Tibial nerve (tissue), 4 donors: ENCODE data around the gene ETV6.

Source experiments
- CTCF ChIP-seq, 5 experiments: fragments of 200-600 bp in 3 of 5; fragments of 450-650 bp in 2 of 5; sonication (generic) in 3 of 5; IDR thresholded peaks; one replicate each; pipeline ENCODE4 v1.5.1; 2016 to 2019; ENCODE audit warnings: antibody characterized with exemption in 5 of 5, mild to moderate bottlenecking in 3 of 5, moderate library complexity in 2 of 5
- EP300 ChIP-seq, 2 donors: sonication (generic); formaldehyde crosslinking; IDR thresholded peaks; one replicate each; pipeline ENCODE4 v1.6.1; 2017; ENCODE audit warnings: antibody characterized with exemption in 2 of 2, mild to moderate bottlenecking in 1 of 2
- POLR2A ChIP-seq, 2 donors: fragments of 450-650 bp; IDR thresholded peaks; one replicate each; pipeline ENCODE4 v1.6.1; 2017; ENCODE audit warnings: antibody characterized with exemption in 2 of 2, mild to moderate bottlenecking in 2 of 2, moderate library complexity in 2 of 2

GRCh38 chr12:11884706-11885105 is 235.2 kb downstream of the ETV6 start:
- TF ChIP-seq EP300 (IDR thresholded peaks at IDR 0.05) = peak in 1 of 2 donors; percentile 13
- no peak for TF ChIP-seq CTCF (IDR thresholded peaks at IDR 0.05)
- TF ChIP-seq POLR2A (IDR thresholded peaks at IDR 0.05) = no peak
